B cell (primary cell): ENCODE results near the gene SMIM10L2A. TPM values are rescaled to one million over a fixed set of nuclear protein-coding genes. Genes with fewer than 3 reads are reported as not detected.

Experiments
- ATAC-seq: fragments of 200-7000 bp; cut with Tn5 transposase; one replicate; pipeline ENCODE4 v1.10.0; 2021; ENCODE audit warnings: low read depth, mild to moderate bottlenecking, moderate number of reproducible peaks, moderate library complexity
- CTCF ChIA-PET: fragments of 350-600 bp; sonication (Branson Sonifier 250); formaldehyde crosslinking; loops from one replicate; lab custom pipeline; 2021; ENCODE audit warnings: antibody characterized with exemption, inconsistent platforms; lab: Charles Lee
- POLR2A ChIA-PET: fragments of 350-600 bp; sonication (Branson Sonifier 250); formaldehyde crosslinking; loops from one replicate; lab custom pipeline; 2021; ENCODE audit warnings: antibody characterized with exemption; lab: Charles Lee
- DNase-seq: peaks from one replicate; pipeline ENCODE4 v3.0.0; 2013
- H2AFZ ChIP-seq: 2 replicates; pipeline ENCODE4 v1.6.1; 2012; ENCODE audit warnings: mild to moderate bottlenecking, low read depth, low read length; ENCODE audit not compliant: insufficient read depth, poor library complexity, severe bottlenecking
- H3K27ac ChIP-seq, 2 donors: 1 replicate in 1 of 2; 2 replicates in 1 of 2; pipeline ENCODE4 v1.5.1; 2012 to 2013; ENCODE audit warnings: low read length in 2 of 2, mild to moderate bottlenecking in 2 of 2, moderate library complexity in 1 of 2
- H3K27me3 ChIP-seq, 4 experiments: fragments of 200-600 bp in 1 of 4; sonication (generic) in 1 of 4; replicated peaks in 1 of 4; 1 replicate in 2 of 4; 2 replicates in 2 of 4; pipeline versions ENCODE4 v1.6.1 to v1.7.0; 2013 to 2016; ENCODE audit warnings: low read length in 3 of 4, mild to moderate bottlenecking in 2 of 4, mixed read lengths in 1 of 4, moderate library complexity in 1 of 4; ENCODE audit not compliant: insufficient read depth in 4 of 4, control insufficient read depth in 3 of 4; ENCODE audit errors: control extremely low read depth in 1 of 4
- H3K36me3 ChIP-seq, 2 experiments: replicated peaks in 1 of 2; 1 replicate in 1 of 2; 2 replicates in 1 of 2; pipeline versions ENCODE4 v1.6.1 to v1.7.1; 2013; ENCODE audit warnings: low read length in 1 of 2; ENCODE audit not compliant: insufficient read depth in 2 of 2, control insufficient read depth in 1 of 2; ENCODE audit errors: control extremely low read depth in 1 of 2, extremely low read depth in 1 of 2
- H3K4me1 ChIP-seq, 2 donors: fragments of 200-600 bp in 1 of 2; sonication (generic) in 1 of 2; 1 replicate in 1 of 2; 2 replicates in 1 of 2; pipeline versions ENCODE4 v1.5.1 to v1.6.1; 2013 to 2017; ENCODE audit warnings: low read length in 2 of 2; ENCODE audit not compliant: control insufficient read depth in 2 of 2, insufficient read depth in 2 of 2
- H3K4me2 ChIP-seq: replicated peaks from 2 replicates; pipeline ENCODE3; 2012; ENCODE audit warnings: mild to moderate bottlenecking, low read depth, low read length; ENCODE audit not compliant: poor library complexity, severe bottlenecking
- H3K4me3 ChIP-seq, 5 experiments: fragments of 200-600 bp in 1 of 5; sonication (generic) in 1 of 5; 1 replicate in 3 of 5; 2 replicates in 2 of 5; pipeline versions ENCODE4 v1.5.1 to v1.7.0; 2011 to 2016; ENCODE audit warnings: low read length in 4 of 5, mild to moderate bottlenecking in 4 of 5, low read depth in 2 of 5, control low read depth in 1 of 5, moderate library complexity in 1 of 5; ENCODE audit not compliant: insufficient read depth in 1 of 5; ENCODE audit errors: control extremely low read depth in 1 of 5, extremely low read depth in 1 of 5
- H3K79me2 ChIP-seq: fragments of 200-600 bp; sonication (generic); one replicate; pipeline ENCODE4 v1.6.0; 2016; ENCODE audit warnings: low read length; ENCODE audit not compliant: control insufficient read depth, insufficient read depth
- H3K9ac ChIP-seq: fragments of 200-600 bp; sonication (generic); 2 replicates; pipeline ENCODE4 v1.6.1; 2017; ENCODE audit warnings: mild to moderate bottlenecking, low read length, moderate library complexity
- H3K9me3 ChIP-seq, 3 donors: one replicate each; pipeline versions ENCODE4 v1.6.1 to v1.7.1; 2013; ENCODE audit warnings: low read length in 2 of 3; ENCODE audit not compliant: control insufficient read depth in 2 of 3, insufficient read depth in 1 of 3; ENCODE audit errors: control extremely low read depth in 1 of 3
- H4K20me1 ChIP-seq: 2 replicates; pipeline ENCODE4 v1.6.0; 2012; ENCODE audit warnings: mild to moderate bottlenecking, low read length; ENCODE audit not compliant: insufficient read depth, control insufficient read depth, poor library complexity, severe bottlenecking
- H3K27ac Mint-ChIP-seq: one replicate; pipeline ENCODE4 v1.8.0; 2021; ENCODE audit warnings: mixed read lengths
- H3K27me3 Mint-ChIP-seq: one replicate; pipeline ENCODE4 v1.8.0; 2021; ENCODE audit warnings: mixed read lengths
- H3K4me1 Mint-ChIP-seq: one replicate; pipeline ENCODE4 v1.8.0; 2021; ENCODE audit warnings: mixed read lengths
- H3K4me3 Mint-ChIP-seq: one replicate; pipeline ENCODE4 v1.8.0; 2021; ENCODE audit warnings: mixed read lengths
- H3K9me3 Mint-ChIP-seq: one replicate; pipeline ENCODE4 v1.8.0; 2022; ENCODE audit warnings: mixed read lengths; ENCODE audit not compliant: insufficient read depth
- CTCF ChIP-seq: fragments of 200-600 bp; IDR thresholded peaks from one replicate; pipeline ENCODE4 v1.8.0; 2022; ENCODE audit warnings: antibody characterized with exemption, mild to moderate bottlenecking
- EZH2 ChIP-seq: IDR thresholded peaks from 2 replicates; pipeline ENCODE4 v1.6.1; 2012; ENCODE audit warnings: borderline replicate concordance, low read depth, mild to moderate bottlenecking, moderate library complexity, low read length; ENCODE audit not compliant: insufficient read depth, poor library complexity, severe bottlenecking
- WGBS: methylation state at CpG from one replicate; pipeline ENCODE4 v1.1.5; 2013; ENCODE audit warnings: missing lambda C conversion rate; ENCODE audit not compliant: insufficient coverage; 5-methylcytosine and 5-hydroxymethylcytosine counted together
- intact Hi-C: fragments of 100-400 bp; cut with micrococcal nuclease; formaldehyde crosslinking; loops from one replicate; pipeline ENCODE4 v1.10.0; 2022
- polyA plus RNA-seq: library from polyadenylated mRNA; depleted of rRNA; stranded (reverse); fragments of >200 nt; gene quantifications from 2 replicates; pipeline ENCODE4 v1.2.3, GENCODE V29; 2012
- total RNA-seq, 2 donors: library from RNA; stranded (reverse); fragments of 120-200 nt in 1 of 2; gene quantifications; 1 replicate in 1 of 2; 2 replicates in 1 of 2; pipeline versions ENCODE4 v1.2.3 to v1.2.4, GENCODE V29; 2013 to 2022

The SMIM10L2A gene
- total and polyA plus RNA-seq, 2 donors (not counting 1 experiment from before 2014, with no cell fraction given), result 0.25 to 0.76 TPM

GRCh38 chrX:135425026-135425965 is 3.6 kb downstream of the SMIM10L2A start:
- Mint-ChIP-seq H3K27ac (no peak overlapping the region), H3K27me3 (peaks cover 12% of the 10 kb centered on the region), H3K4me3 (no peak overlapping the region), H3K9me3 (no peaks in the 10 kb centered on the region), H3K4me1 (peaks cover 3% of the 10 kb centered on the region)
- Histone ChIP-seq H3K27ac (no peak overlapping the region), H3K9ac (no peak overlapping the region), H3K36me3 (no peaks in the 10 kb centered on the region), H4K20me1 (no peaks in the 10 kb centered on the region), H3K4me2 (no peak overlapping the region), H3K9me3 (no peaks in the 10 kb centered on the region), H3K4me1 (peaks cover 0 to 8% of the 10 kb centered on the region in 2 donors), H3K27me3 (no peaks in the 10 kb centered on the region), H3K4me3 (no peak overlapping the region), H3K79me2 (no peaks in the 10 kb centered on the region), H2AFZ (no peak overlapping the region)
- no peak for TF ChIP-seq EZH2
- no peak for TF ChIP-seq CTCF
- no peak for DNase-seq
- intact Hi-C loops, result no loop called here
- WGBS, result 65% methylated on average over 4 of the region's 16 CpGs
- POLR2A ChIA-PET, result no interaction called here
- CTCF ChIA-PET, result no interaction called here
- ATAC-seq, result no peak

- Histone ChIP-seq H3K9ac (no peak overlapping the region), H3K27ac (no peak overlapping the region), H4K20me1 (no peaks in the 10 kb centered on the region), H3K4me1 (no peaks in the 10 kb centered on the region), H3K27me3 (peaks cover 0 to 5% (median 0%) of the 10 kb centered on the region in 4 experiments), H3K36me3 (no peaks in the 10 kb centered on the region), H3K9me3 (peaks cover 0 to 3% (median 0%) of the 10 kb centered on the region in 3 donors), H2AFZ (no peak overlapping the region), H3K4me2 (no peak overlapping the region), H3K79me2 (no peaks in the 10 kb centered on the region), H3K4me3 (no peak overlapping the region)
- ChIA-PET CTCF (no interaction called here), POLR2A (no interaction called here)
- no peaks in the 10 kb centered on the region for H3K4me1 Mint-ChIP-seq
- whole genome bisulfite sequencing, result no CpG with 5 or more reads among the region's 1 CpG
- H3K27ac Mint-ChIP-seq, result no peak overlapping the region
- DNase-seq (no peak), ATAC-seq (no peak)
- H3K9me3 Mint-ChIP-seq, result peaks cover 2% of the 10 kb centered on the region
- H3K27me3 Mint-ChIP-seq, result peaks cover 13% of the 10 kb centered on the region
- no peak overlapping the region for H3K4me3 Mint-ChIP-seq
- intact Hi-C loops, result no loop called here
- no peak for TF ChIP-seq CTCF
- TF ChIP-seq EZH2, result no peak
Measured at GRCh38 chrX:135429429-135429828, 7.7 kb downstream of the SMIM10L2A start.
